GM12872 (cell line): ENCODE data around the gene LUZP2.

Experiments
- TF ChIP-seq, protein P1 (sequence below): IDR thresholded peaks from 3 replicates; pipeline ENCODE4 v1.5.1; 2011; ENCODE audit warnings: low read depth, mild to moderate bottlenecking, low read length, moderate library complexity; ENCODE audit not compliant: insufficient read depth

Gene LUZP2

DNA sequence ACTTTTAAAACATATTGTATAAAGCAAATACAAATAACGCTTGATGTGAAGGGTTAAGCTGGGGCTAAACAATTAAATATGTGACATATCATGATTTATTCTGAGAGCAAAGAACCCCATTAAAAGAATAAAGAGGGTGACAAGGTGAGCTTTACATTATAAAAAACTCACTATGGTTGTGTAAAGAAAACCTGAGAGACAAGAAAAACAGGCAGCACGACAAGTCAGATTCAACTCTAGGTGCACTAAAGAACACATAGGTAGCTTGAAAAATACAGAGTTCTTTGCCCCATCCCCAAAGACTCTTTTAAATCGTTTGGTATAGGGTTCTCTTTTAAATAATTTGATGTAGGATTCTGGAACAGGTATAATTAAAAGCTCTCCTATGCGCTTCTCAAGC lies 63.5 kb downstream of the LUZP2 start:
- TF ChIP-seq, protein P1, sequence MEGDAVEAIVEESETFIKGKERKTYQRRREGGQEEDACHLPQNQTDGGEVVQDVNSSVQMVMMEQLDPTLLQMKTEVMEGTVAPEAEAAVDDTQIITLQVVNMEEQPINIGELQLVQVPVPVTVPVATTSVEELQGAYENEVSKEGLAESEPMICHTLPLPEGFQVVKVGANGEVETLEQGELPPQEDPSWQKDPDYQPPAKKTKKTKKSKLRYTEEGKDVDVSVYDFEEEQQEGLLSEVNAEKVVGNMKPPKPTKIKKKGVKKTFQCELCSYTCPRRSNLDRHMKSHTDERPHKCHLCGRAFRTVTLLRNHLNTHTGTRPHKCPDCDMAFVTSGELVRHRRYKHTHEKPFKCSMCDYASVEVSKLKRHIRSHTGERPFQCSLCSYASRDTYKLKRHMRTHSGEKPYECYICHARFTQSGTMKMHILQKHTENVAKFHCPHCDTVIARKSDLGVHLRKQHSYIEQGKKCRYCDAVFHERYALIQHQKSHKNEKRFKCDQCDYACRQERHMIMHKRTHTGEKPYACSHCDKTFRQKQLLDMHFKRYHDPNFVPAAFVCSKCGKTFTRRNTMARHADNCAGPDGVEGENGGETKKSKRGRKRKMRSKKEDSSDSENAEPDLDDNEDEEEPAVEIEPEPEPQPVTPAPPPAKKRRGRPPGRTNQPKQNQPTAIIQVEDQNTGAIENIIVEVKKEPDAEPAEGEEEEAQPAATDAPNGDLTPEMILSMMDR = no peak

DNA sequence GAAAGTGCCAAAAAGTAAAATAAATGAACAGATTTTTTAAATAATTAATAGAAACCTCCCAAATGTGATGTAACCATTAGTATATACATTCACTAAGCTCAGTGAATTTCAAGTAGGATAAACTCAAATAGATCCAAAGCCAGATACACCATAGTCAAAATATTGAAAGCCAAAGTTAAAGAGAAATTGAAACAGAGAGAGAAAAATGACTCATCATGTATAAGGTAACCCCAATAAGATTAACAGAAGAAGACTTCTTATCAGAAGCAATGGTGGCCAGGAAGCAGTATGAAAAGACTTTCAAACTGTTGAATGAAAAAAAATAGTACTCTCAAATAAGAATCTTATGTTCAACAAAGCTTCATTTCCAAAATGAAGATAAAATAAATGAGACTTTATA lies 70.5 kb downstream of the LUZP2 start:
- TF ChIP-seq, protein P1 = no peak

DNA sequence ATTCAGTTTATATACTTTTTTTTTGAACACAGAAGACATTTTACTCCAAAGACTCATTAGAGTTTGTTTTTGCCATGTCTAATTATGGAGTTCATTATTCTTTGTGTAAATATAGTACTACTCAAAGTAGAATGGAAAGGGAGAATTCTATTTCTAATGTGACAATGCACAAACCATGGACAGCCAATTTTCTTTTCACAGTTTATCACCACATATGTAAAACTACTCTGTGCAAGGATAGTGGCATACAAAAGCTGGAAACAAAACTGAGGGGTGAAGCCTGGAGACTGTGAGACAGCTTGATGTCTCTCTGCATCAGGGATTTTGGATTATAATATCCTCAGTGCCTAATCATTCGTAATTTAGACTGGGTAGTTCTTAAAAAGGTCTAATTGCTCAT lies 75.5 kb downstream of the LUZP2 start:
- TF ChIP-seq, protein P1 = no peak

- TF ChIP-seq, protein P1 = no peak
These were observed 77.6 kb downstream of the LUZP2 start for GRCh38 chr11:24574461-24574860.

GRCh38 chr11:24575392-24575791 lies 78.5 kb downstream of the LUZP2 start:
- TF ChIP-seq, protein P1 = no peak

- TF ChIP-seq, protein P1 = no peak
These were observed 88.3 kb downstream of the LUZP2 start for GRCh38 chr11:24585192-24585591.

- TF ChIP-seq, protein P1 = no peak
These were observed 90.8 kb downstream of the LUZP2 start for GRCh38 chr11:24587635-24588034.

DNA sequence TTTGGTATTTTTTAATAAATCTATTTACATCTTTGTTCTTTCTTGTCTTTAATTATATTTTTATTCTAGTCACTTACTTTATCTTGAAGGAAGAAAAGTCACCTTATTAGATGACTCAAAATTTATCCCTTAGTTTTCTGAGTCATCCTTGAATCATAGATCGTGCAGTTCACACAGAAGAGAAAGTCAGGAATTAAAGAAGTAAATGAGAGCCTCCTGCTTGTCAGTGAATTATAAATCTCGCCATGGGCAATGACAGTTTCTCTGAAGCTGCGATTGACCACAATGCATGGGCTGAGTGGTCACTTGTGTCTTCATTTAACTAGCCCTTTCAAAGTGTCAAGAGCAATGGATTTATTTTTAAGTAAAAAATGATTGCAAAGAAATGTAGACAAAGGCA lies 91.2 kb downstream of the LUZP2 start:
- TF ChIP-seq, protein P1 = no peak
